ENCODE results near the gene SDHAF3. TPM values are rescaled to one million over a fixed set of nuclear protein-coding genes. Genes with fewer than 3 reads are reported as not detected.

SDHAF3 gene
- total RNA-seq (2022; extraction: Qiagen RNA extraction; ENCODE audit: low read depth) = 19.0 to 48.6 TPM (median 21.7 TPM) in 5 replicates

DNA sequence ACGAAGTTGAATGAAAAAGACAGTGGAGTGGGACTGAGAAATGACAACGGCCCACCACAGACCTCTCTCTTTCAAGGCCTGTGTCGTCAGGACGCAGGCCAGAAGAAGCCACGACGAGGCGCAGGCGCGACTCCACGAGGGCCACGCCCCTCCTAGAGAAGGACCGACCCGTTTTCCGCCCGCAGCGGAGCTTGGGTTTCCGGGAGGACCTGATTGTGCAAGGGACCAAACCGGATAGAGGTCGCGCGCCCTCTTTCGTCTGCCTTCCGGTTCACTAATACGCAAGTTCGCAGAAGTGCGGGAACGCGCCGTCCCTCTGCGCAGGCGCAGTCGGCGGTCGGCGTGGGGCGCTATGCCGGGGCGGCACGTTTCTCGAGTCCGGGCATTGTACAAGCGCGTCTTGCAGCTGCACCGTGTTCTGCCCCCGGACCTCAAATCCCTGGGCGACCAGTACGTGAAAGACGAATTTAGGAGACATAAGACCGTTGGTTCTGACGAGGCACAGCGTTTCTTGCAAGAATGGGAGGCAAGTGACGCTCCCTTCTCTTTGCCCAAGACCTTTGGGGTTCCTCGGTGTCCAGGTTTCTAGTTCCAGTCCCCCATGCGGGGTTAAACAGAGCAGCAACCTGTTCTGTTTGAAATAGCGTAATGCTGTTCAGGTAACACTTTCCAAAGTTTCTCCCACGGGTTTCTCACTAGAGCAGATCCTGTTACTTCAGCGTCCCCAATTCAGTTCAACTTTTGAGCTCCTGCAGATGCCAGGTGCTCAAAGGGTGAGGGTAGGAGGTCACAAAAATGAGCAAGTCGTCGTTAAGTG, at the start of gene SDHAF3:
Gene SDHAF3 (plus strand): TSS at position 327 of the 817 bp plus-strand sequence. CDS start 26 bp downstream, at position 353.

Other genes with a start within 250 kb of the SDHAF3 start
- gene DLX6, start 112.1 kb upstream of the SDHAF3 start, total RNA-seq (2022; extraction: Qiagen RNA extraction; ENCODE audit: low read depth) = 0.20 TPM in 1 of 5 replicates, not detected in the others
- not detected in 5 replicates for gene DLX5, start 92.9 kb upstream of the SDHAF3 start, total RNA-seq (2022; extraction: Qiagen RNA extraction; ENCODE audit: low read depth)